GM18868 (cell line): Measurements from ENCODE around the gene LRFN2.

Experiments used
- ATAC-seq: cut with Tn5 transposase; IDR thresholded peaks from one replicate; pipeline ENCODE4 v1.9.1; 2021; ENCODE audit warnings: mild to moderate bottlenecking, moderate library complexity; ENCODE audit not compliant: unreplicated experiment

Gene LRFN2

DNA sequence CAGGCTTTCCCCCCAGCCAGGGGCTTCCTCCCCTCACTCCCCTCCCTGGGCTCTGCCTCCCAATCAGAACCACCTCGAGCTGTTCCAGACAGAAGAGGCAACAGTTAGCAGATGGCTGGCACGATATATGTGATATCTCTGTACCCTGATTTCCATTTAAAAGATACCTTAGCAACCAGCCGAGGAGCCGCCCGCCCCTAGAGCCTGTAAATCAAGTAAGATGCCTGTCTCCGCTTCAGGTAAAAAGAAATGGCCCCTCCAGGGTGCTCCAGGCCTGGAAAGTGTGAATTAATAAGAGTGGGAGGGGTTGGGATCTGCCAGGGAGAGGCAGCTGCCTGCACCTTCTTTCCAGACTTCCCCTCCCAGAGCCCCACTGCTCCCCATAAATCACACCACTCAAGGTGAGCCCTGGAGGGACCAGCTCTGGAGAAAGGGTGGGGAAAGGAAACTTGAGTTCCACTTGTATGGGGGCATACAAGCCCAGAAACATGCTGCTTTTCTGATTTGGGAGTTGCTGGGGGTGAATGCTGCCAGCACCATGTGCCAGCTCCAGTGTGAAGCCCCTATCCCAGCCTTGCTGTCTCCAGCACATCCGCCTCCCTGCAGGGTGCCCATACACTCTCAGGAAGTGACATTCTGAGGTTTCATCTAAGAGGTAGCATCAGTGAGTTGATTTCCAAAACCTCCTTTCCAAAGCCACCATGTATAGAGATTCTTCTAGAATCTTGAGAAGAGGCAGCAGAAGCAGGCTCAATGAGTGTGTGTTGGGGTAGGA is 148.0 kb downstream of the LRFN2 start:
- no peak for ATAC-seq

DNA sequence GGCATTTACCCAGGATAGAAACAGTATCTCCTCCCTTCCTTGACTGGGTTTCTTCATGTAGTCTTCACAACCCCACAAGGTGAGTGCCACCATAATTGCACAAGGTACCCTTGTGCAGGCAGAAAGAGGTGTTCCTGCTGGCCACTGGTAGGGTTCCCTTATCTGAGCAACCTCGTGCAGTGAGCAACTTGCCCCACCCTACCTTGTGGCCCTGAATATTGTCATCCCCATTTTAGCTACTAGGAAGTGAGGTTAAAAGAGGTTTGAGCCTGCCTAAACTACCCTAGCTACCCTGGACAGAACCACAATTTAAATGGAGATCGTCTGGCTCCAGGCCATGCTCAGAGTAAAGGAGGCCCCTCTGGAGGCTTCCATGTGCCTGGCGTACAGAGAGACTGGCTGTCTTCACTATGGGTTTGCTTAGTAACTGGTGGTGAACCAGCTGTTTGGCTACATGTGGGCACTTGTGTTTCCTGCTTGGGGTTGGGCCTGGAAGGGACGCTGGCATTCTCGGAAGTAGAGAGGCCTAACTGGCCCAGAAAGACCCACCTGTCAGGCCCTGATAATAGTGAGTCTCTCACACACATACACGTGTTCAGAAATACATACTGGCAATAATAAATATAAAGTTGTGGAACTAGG is 148.8 kb downstream of the LRFN2 start:
- no peak for ATAC-seq

GRCh38 chr6:40437631-40438030 is 149.5 kb downstream of the LRFN2 start:
- no peak for ATAC-seq

DNA sequence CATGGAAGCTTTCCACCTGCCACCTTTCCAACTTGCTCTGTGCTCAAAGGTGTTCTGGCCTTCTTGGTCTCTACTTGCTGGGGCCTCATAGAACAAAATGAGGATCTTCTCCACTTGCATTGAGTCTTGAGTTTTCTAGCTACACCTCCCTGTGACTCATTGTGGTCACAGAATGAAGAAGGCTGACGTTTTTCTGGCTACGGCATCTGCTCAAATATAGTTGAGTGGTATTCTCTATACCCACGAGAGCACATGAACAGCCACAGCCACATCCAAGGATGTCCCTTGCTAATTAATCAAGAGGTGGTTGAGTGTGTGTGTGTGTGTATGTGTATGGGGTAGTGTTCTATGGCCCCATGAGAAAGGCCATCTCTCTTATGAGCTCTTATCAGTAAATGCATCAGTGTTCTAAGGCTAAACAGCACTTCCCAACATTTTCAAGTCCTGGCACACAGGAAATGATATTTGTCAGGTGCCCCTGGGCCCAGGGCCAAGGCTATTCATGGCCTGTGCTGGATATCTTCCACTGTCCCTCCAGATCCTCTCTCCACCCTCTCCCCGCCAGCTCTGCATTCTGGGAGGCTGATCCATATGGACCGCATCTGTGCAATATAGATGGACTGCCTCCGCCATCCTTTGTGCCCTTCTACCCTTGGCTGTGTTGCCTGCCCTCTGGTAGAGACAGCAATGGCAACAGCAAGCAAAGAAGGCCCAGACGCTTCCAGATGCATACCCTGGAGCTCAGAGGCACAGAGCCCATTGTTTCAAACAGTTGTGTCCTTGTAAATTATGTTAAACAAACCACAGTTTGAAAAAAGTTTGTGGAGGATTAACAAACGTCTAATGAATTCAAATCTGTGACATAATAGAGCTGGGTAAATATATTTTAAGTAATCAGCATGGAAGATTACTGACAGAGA is 150.2 kb downstream of the LRFN2 start:
- no peak for ATAC-seq

DNA sequence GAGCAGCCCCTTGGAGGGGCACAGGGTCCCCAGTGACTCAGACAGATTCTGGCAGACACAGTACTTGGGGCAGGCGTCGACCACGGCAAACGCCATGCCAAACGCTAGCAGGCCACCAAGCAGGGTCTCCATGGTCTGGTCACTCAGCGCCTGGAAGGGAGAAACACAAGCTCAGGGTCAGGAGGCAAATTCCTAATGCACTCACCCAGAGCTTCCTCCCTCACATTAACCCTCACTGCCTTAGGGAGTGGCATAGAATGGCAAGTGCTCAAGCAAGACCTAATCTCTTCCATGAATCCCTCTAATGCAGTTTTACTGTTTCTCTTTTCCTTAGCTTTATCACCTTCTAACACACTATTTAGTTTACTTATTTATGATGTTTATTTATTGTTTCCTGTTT is 154.2 kb downstream of the LRFN2 start:
- no peak for ATAC-seq

- no peak for ATAC-seq
Observed at GRCh38 chr6:40431706-40432105, 155.5 kb downstream of the LRFN2 start.

- ATAC-seq: no peak
Observed at GRCh38 chr6:40427196-40427595, 160.0 kb downstream of the LRFN2 start.

GRCh38 chr6:40426346-40427066 is 160.7 kb downstream of the LRFN2 start:
- no peak for ATAC-seq

DNA sequence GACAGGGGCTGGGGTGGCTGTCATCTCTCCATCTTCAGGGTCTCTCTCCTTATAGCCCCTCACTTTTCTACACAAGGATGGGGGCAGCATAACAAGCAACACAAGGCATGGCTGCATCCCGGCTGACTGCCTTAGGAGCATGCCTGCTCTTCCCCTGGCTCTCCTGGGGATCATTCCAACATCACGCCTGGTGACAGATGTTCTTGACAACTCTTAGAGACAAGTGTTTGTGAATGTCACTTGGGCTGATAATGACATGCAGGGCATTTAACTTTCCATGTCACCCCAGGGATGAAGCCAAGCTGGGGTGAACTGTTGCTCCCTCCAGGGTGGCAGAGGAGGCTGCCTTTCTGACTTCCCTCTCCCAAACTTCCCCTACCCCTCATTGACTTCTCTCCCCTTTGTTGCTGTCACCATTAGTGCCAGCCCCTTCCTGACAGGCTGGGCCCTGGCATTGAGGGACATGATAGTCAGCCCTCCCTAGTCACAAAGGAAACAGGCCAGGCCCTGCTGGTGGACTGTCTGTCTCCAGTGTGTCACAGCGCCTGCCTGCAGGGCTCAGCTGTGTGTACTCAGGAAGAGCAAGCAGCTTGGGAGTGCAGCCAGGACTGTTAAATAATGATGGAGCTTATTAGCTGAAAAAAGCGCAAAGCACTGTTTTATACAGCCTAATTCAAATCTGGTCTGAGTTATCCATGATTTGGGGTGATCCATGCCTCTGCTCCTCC is 161.8 kb downstream of the LRFN2 start:
- no peak for ATAC-seq

- no peak for ATAC-seq
Observed at GRCh38 chr6:40422046-40422445, 165.1 kb downstream of the LRFN2 start.

DNA sequence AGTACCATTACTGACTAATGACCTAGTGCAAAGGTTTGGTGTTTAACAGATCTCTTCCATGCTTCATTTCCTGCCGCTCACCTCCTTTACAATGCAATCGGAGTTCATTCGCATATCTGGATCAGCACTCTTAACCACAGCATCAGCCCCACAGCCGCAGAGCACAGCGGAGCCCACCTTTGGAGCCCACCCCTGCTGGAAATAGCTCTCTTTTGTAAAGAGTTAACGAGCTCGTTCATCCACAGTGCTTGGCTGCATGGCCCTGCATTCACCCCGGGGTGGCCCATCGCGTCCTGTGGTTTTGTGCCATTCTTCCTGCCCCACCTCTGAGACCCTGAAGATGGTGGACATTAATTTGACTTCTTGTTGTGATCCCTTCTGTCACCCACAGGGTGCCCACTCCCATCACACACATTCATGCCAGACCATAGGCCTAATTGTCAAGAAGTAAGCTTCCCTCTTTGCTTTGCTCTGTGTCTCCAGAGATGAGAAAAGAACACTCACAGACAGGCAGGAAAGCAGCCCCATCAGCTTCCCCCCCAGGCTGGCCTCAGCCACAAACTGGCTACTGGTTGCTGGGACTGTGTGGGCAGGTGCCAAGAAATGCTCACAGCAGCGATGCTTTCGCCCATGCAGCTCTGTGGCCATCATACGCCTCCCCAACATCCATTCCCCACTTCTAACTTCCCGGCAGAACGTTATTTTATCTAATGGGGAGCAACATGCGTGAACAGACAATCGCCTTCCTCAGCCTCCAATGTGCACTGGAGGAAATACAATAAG is 167.0 kb downstream of the LRFN2 start:
- ATAC-seq: no peak

GRCh38 chr6:40419377-40419776 is 167.8 kb downstream of the LRFN2 start:
- ATAC-seq: no peak

- ATAC-seq: no peak
Observed at GRCh38 chr6:40417031-40417430, 170.1 kb downstream of the LRFN2 start.

GRCh38 chr6:40414617-40415016 is 172.5 kb downstream of the LRFN2 start:
- ATAC-seq: no peak

GRCh38 chr6:40413239-40413638 is 173.9 kb downstream of the LRFN2 start:
- ATAC-seq: no peak

DNA sequence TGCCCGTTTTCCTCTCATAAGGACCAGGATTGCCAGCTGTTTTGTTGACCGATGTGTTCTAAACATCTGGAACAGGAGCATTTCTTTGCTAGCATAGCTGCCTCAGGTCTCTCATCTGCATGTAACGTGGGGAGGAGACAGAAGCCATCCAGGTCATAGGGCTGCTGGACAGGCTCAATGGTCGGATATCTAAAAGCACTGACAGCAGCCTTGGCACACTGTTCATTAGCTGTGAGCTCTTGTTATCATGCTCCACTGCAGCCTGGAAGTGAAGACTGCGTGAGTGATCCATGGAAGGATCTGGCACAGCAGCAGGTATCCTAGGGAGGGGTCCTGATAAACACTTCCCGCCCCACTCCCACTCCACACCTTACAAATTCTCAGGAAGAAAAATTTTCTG is 175.3 kb downstream of the LRFN2 start:
- ATAC-seq: no peak

GRCh38 chr6:40410821-40411220 is 176.3 kb downstream of the LRFN2 start:
- no peak for ATAC-seq

- no peak for ATAC-seq
Observed at GRCh38 chr6:40409716-40410397, 177.3 kb downstream of the LRFN2 start.
